GM23248 (cell line): Measurements from ENCODE around the gene PIGM. TPM values are rescaled to one million over a fixed set of nuclear protein-coding genes. Genes with fewer than 3 reads are reported as not detected.

Source experiments
- DNase-seq: peaks from one replicate; pipeline ENCODE4 v3.0.0-alpha.2; 2015
- H2AFZ ChIP-seq: fragments of 200-600 bp; sonication (generic); 2 replicates; pipeline ENCODE4 v1.6.1; 2016; ENCODE audit warnings: antibody characterized with exemption
- H3F3A ChIP-seq: fragments of 200-600 bp; sonication (generic); 2 replicates; pipeline ENCODE4 v1.6.1; 2016; ENCODE audit warnings: mild to moderate bottlenecking, antibody characterized with exemption, mixed run types; ENCODE audit not compliant: insufficient read depth
- H3K27ac ChIP-seq: fragments of 200-600 bp; sonication (generic); 2 replicates; pipeline ENCODE4 v1.5.1; 2016; ENCODE audit warnings: mild to moderate bottlenecking
- H3K27me3 ChIP-seq: fragments of 200-600 bp; sonication (generic); replicated peaks from 2 replicates; pipeline ENCODE4 v1.6.1; 2016; ENCODE audit warnings: mild to moderate bottlenecking; ENCODE audit not compliant: insufficient read depth
- H3K36me3 ChIP-seq: fragments of 200-600 bp; sonication (generic); 2 replicates; pipeline ENCODE4 v1.6.1; 2016; ENCODE audit warnings: low read depth, mild to moderate bottlenecking
- H3K4me1 ChIP-seq: fragments of 200-600 bp; sonication (generic); 2 replicates; pipeline ENCODE4 v1.6.1; 2016; ENCODE audit warnings: mild to moderate bottlenecking; ENCODE audit not compliant: insufficient read depth
- H3K4me2 ChIP-seq: fragments of 200-600 bp; sonication (generic); one replicate; pipeline ENCODE4 v1.6.1; 2016; ENCODE audit warnings: mild to moderate bottlenecking; ENCODE audit not compliant: unreplicated experiment
- H3K4me3 ChIP-seq: fragments of 200-600 bp; sonication (generic); 2 replicates; pipeline ENCODE4 v1.5.1; 2016; ENCODE audit warnings: mild to moderate bottlenecking
- H3K79me2 ChIP-seq: fragments of 200-600 bp; sonication (generic); 2 replicates; pipeline ENCODE4 v1.6.1; 2016; ENCODE audit warnings: mild to moderate bottlenecking; ENCODE audit not compliant: insufficient read depth
- H3K9ac ChIP-seq: fragments of 200-600 bp; sonication (generic); 2 replicates; pipeline ENCODE4 v1.6.1; 2016; ENCODE audit warnings: mild to moderate bottlenecking
- H3K9me2 ChIP-seq: fragments of 200-600 bp; sonication (generic); 2 replicates; pipeline ENCODE4 v1.6.1; 2016; ENCODE audit warnings: mixed run types, mild to moderate bottlenecking, moderate library complexity; ENCODE audit not compliant: insufficient read depth
- H3K9me3 ChIP-seq: fragments of 200-600 bp; sonication (generic); one replicate; pipeline ENCODE4 v1.6.1; 2017; ENCODE audit warnings: low read depth
- H4K20me1 ChIP-seq: fragments of 200-600 bp; sonication (generic); 2 replicates; pipeline ENCODE4 v1.6.0; 2016; ENCODE audit not compliant: insufficient read depth
- EZH2 ChIP-seq: fragments of 200-600 bp; sonication (generic); IDR thresholded peaks from 2 replicates; pipeline ENCODE4 v1.6.1; 2018; ENCODE audit warnings: antibody characterized with exemption, mild to moderate bottlenecking; ENCODE audit not compliant: insufficient read depth, poor library complexity, severe bottlenecking
- EZH2phosphoT487 ChIP-seq: fragments of 200-600 bp; sonication (generic); IDR thresholded peaks from 2 replicates; pipeline ENCODE4 v1.6.1; 2018; ENCODE audit warnings: antibody characterized with exemption, moderate library complexity, mild to moderate bottlenecking, low read depth; ENCODE audit not compliant: insufficient read depth
- WGBS, 2 experiments: methylation state at CpG; one replicate each; pipeline ENCODE4 v1.1.6; 2015 to 2017; ENCODE audit warnings: low lambda C conversion rate in 2 of 2, low coverage in 1 of 2; ENCODE audit errors: missing lambda C conversion rate in 2 of 2; 5-methylcytosine and 5-hydroxymethylcytosine counted together
- in situ Hi-C: fragments of 300-500 bp; cut with MboI; formaldehyde crosslinking; loops from 2 replicates; pipeline ENCODE4 v1.15.0; 2020
- polyA plus RNA-seq: library from polyadenylated mRNA; unstranded; fragments of >200 nt; fragmentation: Nextera tagmentation; extraction: Ambion mirVana; gene quantifications from 2 replicates; pipeline ENCODE4 v1.2.1, GENCODE V29; 2016
- total RNA-seq: library from RNA; depleted of rRNA; stranded (reverse); fragments of >200 nt; shearing (Covaris generic); gene quantifications from 2 replicates; pipeline ENCODE4 v1.2.3, GENCODE V29; 2014

PIGM gene
- total and polyA plus RNA-seq, 2 experiments from 2014 or later = 5.4 to 5.5 TPM

GRCh38 chr1:159988006-159988405, 43.8 kb downstream of the PIGM start:
- no peaks in the 10 kb centered on the region for H3K27me3 ChIP-seq
- no peaks in the 10 kb centered on the region for H3K36me3 ChIP-seq
- H3F3A ChIP-seq = no peaks in the 10 kb centered on the region
- H2AFZ ChIP-seq = no peak overlapping the region
- DNase-seq = no peak
- WGBS, 2 experiments = 80 to 82% methylated on average over 1 of the region's 1 CpG
- no peak overlapping the region for H3K4me2 ChIP-seq
- H3K9me2 ChIP-seq = no peaks in the 10 kb centered on the region
- H4K20me1 ChIP-seq = no peaks in the 10 kb centered on the region
- in situ Hi-C loops = no loop called here
- TF ChIP-seq EZH2phosphoT487 (no peak), EZH2 (no peak)
- no peak overlapping the region for H3K9ac ChIP-seq
- H3K27ac ChIP-seq = no peak overlapping the region
- peaks cover 8% of the 10 kb centered on the region for H3K4me1 ChIP-seq
- H3K4me3 ChIP-seq = no peak overlapping the region
- H3K79me2 ChIP-seq = no peaks in the 10 kb centered on the region
- H3K9me3 ChIP-seq = no peaks in the 10 kb centered on the region

GRCh38 chr1:159987186-159987585, 44.6 kb downstream of the PIGM start:
- H3K9me2 ChIP-seq = no peaks in the 10 kb centered on the region
- H3K4me1 ChIP-seq = peaks cover 8% of the 10 kb centered on the region
- H3F3A ChIP-seq = no peaks in the 10 kb centered on the region
- no peaks in the 10 kb centered on the region for H3K79me2 ChIP-seq
- H3K36me3 ChIP-seq = peaks cover 8% of the 10 kb centered on the region; the same call in 1 of the 2 replicates
- no peak overlapping the region for H3K4me3 ChIP-seq
- no peak overlapping the region for H2AFZ ChIP-seq
- H3K4me2 ChIP-seq = no peak overlapping the region
- in situ Hi-C loops = no loop called here
- H3K27me3 ChIP-seq = no peaks in the 10 kb centered on the region
- no peak for TF ChIP-seq EZH2
- no peak for TF ChIP-seq EZH2phosphoT487
- no peak overlapping the region for H3K27ac ChIP-seq
- no peak for DNase-seq
- H3K9me3 ChIP-seq = no peaks in the 10 kb centered on the region
- 51 to 58% methylated on average over 4 of the region's 4 CpGs for whole genome bisulfite sequencing, 2 experiments
- no peaks in the 10 kb centered on the region for H4K20me1 ChIP-seq
- no peak overlapping the region for H3K9ac ChIP-seq

GRCh38 chr1:159986531-159986930, 45.3 kb downstream of the PIGM start:
- in situ Hi-C loops = no loop called here
- Histone ChIP-seq H3K79me2 (no peaks in the 10 kb centered on the region), H2AFZ (no peak overlapping the region), H3K27me3 (no peaks in the 10 kb centered on the region), H3K4me1 (peaks cover 6% of the 10 kb centered on the region), H3K36me3 (peaks cover 12% of the 10 kb centered on the region; the same call in 1 of the 2 replicates), H3K27ac (no peak overlapping the region), H3K9ac (no peak overlapping the region), H3K4me3 (no peak overlapping the region), H4K20me1 (no peaks in the 10 kb centered on the region), H3F3A (no peaks in the 10 kb centered on the region), H3K9me2 (no peaks in the 10 kb centered on the region), H3K4me2 (no peak overlapping the region), H3K9me3 (no peaks in the 10 kb centered on the region)
- no peak for DNase-seq
- WGBS, 2 experiments = 50 to 63% methylated on average over 1 of the region's 1 CpG
- TF ChIP-seq EZH2phosphoT487 (no peak), EZH2 (no peak)

- H3K9ac ChIP-seq = no peak overlapping the region
- no peaks in the 10 kb centered on the region for H3K9me3 ChIP-seq
- H3K27me3 ChIP-seq = no peaks in the 10 kb centered on the region
- H3K4me2 ChIP-seq = no peak overlapping the region
- H3K9me2 ChIP-seq = no peaks in the 10 kb centered on the region
- peaks cover 2% of the 10 kb centered on the region; the same call in 1 of the 2 replicates for H3K4me1 ChIP-seq
- no peak overlapping the region for H3K27ac ChIP-seq
- no peaks in the 10 kb centered on the region for H3K79me2 ChIP-seq
- in situ Hi-C loops = no loop called here
- no peak for DNase-seq
- no peaks in the 10 kb centered on the region for H3F3A ChIP-seq
- TF ChIP-seq EZH2 (no peak), EZH2phosphoT487 (no peak)
- whole genome bisulfite sequencing, 2 experiments = 77 to 83% methylated on average over 2 of the region's 2 CpGs
- H3K36me3 ChIP-seq = peaks cover 16% of the 10 kb centered on the region; the same call in 1 of the 2 replicates
- no peak overlapping the region for H2AFZ ChIP-seq
- no peaks in the 10 kb centered on the region for H4K20me1 ChIP-seq
- no peak overlapping the region for H3K4me3 ChIP-seq
These were observed 45.7 kb downstream of the PIGM start for GRCh38 chr1:159986093-159986492.

- Histone ChIP-seq H3K4me2 (no peak overlapping the region), H4K20me1 (no peaks in the 10 kb centered on the region), H3K9me3 (no peaks in the 10 kb centered on the region), H3K4me1 (no peaks in the 10 kb centered on the region), H3K4me3 (no peak overlapping the region), H3K79me2 (no peaks in the 10 kb centered on the region), H3K27me3 (no peaks in the 10 kb centered on the region), H2AFZ (no peak overlapping the region), H3F3A (no peaks in the 10 kb centered on the region), H3K9me2 (no peaks in the 10 kb centered on the region), H3K27ac (no peak overlapping the region), H3K9ac (no peak overlapping the region), H3K36me3 (peaks cover 16% of the 10 kb centered on the region; the same call in 1 of the 2 replicates)
- TF ChIP-seq EZH2phosphoT487 = no peak
- TF ChIP-seq EZH2 = no peak
- in situ Hi-C loops = no loop called here
- DNase-seq = no peak
- 59 to 72% methylated on average over 6 of the region's 6 CpGs for WGBS, 2 experiments
These were observed 46.3 kb downstream of the PIGM start for GRCh38 chr1:159985473-159985872.
